HG02588 (cell line): ENCODE results near the gene HNRNPH2.

Source experiments
- ATAC-seq: cut with Tn5 transposase; IDR thresholded peaks from one replicate; pipeline ENCODE4 v1.9.1; 2021; ENCODE audit warnings: mild to moderate bottlenecking, moderate library complexity; ENCODE audit not compliant: unreplicated experiment

Gene HNRNPH2

DNA sequence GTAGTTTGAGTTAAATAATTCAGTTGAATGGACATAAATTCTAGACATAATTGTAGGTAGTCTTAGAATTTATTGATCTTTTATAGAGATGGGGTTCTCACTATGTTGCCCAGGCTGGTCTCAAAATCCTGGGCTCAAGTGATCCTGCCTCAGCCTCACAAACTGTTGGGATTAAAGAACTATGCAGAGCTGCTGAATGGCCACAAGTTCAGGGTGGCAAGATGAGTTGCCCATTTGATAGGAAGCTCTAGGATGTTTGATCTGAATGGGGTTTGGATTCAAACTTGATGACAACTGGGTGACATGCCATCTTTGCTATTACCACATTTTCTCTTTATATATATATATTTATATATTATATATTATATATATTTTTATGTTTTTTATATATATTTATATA, 13.7 kb upstream of the HNRNPH2 start:
- ATAC-seq, result no peak

DNA sequence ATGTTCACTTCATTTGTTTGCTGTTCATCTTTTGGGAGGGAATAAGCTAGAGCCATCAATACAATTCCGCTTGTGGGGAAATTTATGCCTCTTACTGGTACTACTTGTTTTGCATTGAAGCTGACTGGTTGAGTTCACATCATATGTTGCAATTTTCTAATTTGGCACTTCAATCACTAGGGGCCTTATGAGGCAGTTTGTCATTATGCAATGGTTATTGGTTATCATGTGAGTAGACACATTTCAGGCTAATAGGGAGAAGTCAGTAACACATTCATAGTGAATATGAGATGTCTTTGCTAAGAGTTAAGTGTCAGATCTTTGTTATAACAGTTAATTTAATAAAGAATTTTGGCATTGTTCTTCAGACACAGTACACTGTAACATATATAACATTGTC, 12.2 kb upstream of the HNRNPH2 start:
- no peak for ATAC-seq

- ATAC-seq, result no peak
Observed at GRCh38 chrX:101397779-101398178, 10.2 kb upstream of the HNRNPH2 start.

GRCh38 chrX:101398694-101399093, 9.3 kb upstream of the HNRNPH2 start:
- ATAC-seq, result no peak

DNA sequence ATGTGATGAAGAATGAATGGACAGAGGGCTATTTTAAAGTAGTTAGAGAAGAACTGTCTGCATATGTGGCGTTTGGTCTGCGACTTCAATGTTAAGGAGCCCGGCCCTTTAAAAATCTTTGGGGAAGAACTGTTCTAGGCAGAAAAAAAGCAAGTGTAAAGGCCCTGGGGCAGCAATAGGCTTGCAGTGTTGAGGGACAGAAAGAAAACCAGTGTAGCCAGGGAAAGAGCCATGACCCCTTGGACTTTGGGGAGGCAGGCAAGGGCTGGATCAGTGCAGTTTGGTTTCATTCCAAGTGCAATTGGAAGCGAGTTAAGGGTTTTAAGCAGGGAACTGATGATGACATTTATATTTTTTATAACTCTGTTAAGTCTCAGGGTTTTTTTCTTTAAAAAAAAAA, 8.2 kb upstream of the HNRNPH2 start:
- ATAC-seq, result no peak

DNA sequence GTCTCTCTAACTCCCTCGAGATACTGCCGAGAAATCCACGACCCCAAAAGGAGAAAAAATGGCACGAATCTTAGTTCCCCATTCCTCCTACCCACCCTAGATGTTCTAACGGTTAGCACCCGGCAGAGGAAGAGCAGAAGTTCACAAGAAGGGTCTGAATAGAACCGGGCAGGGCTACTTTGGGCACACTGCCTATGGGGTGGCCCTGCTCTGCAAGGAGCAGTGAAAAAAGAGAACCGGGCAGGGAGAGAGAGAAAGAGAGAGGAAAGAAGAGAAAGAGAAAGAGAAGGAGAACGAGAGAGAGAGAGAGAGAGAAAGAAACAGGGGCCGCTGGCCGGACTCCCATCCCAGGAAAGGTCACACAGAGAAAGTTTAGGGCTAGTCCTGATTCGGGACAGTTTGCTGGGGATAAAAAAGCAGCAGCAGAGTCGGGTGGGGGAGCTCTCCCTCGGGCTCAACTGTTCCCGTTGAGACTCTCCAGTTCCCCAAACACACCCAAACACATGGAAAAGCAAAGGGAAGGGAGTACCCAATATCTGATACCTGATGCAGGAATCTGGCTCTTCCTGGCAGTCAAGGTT, 765 bp upstream of the HNRNPH2 start:
- no peak for ATAC-seq

- peak; percentile 28 for ATAC-seq
Observed at GRCh38 chrX:101408532-101408841, 465 bp downstream of the HNRNPH2 start.

- no peak for ATAC-seq
Observed at GRCh38 chrX:101409043-101409442, 1.0 kb downstream of the HNRNPH2 start.

- no peak for ATAC-seq
Observed at GRCh38 chrX:101410461-101410860, 2.4 kb downstream of the HNRNPH2 start.

GRCh38 chrX:101411984-101412383, 4.0 kb downstream of the HNRNPH2 start:
- no peak for ATAC-seq

GRCh38 chrX:101415180-101416145, 7.4 kb downstream of the HNRNPH2 start:
- peak; percentile 66 for ATAC-seq

DNA sequence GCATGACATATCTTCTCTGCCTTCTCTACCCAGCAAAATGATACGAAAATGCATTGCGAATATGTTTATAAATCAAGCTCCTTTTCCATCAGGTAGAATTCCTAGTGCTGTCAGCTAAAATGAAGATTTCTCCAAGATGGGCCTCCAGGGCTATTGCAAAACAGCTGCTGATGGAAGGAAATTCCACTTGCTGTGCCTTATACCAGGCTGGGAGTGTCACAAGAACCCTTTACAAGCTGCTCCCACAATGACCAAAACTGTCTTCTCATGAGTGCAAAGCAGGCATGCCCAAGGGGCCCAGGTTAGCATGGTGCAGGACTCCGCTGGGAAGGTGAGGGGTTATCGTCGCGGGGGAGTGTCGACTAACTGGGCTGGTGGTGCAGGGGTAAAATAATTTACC, 8.7 kb downstream of the HNRNPH2 start:
- ATAC-seq, result no peak

DNA sequence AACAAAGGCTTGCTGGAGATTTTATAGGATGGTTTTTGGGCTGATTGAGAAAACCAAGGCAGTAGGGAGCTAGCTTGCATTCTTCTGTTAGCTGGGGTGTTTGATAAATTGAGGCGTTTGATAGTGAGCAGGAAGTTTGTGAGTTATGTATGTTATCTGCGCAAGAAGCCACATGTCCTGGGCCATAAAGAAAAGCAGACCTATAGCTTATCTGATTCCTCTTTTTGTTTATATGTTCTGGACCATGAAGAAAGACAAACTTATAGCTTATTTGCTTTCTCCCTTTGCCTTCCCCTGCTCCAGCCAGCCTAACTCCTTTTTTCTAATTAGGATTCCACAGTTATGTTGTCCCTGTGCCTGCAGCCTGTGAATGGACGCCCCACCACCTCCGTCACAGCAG, 9.2 kb downstream of the HNRNPH2 start:
- no peak for ATAC-seq

DNA sequence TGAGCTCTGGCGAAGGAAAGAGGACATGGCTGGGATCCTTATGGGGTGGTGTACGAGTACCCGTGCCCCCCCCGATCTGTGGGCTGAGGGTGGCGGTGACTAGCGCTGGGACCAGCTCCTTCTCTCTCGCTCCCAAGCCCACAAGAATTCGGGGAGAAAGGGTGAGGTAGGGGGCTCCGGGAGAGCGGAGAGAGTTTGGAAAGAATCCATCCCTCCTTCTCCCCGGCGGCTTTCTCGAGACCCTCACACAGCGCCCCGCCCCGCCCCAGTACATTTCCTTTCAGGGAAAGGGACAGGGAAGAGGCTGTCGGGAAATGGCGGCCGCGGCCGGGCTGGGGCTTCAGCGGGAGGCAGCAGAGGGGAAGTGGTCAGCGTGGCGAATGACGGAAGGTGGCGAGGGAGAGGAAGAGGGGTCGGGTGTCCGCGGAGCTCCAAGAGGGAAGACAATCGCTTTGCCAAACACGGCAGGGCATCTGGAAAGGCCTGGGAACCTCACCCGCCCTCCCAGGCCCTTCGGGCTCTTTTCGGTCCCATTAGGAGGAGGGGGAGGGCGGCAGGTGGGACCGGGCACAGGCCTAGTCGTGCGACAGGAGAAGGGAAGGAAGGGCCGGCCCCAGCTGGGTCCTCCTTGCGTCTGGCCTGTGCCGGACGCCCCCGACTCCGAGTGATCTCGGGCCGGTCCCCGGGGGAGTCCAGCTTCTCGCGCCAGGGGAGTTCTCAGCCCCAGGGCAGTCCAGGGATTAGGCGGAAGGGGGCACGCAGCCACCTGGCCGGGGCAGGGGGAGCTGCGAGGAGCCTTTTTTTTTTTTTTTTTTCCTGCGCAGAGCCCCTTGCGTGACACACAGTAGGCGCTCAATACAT, 10.2 kb downstream of the HNRNPH2 start:
- peak; percentile 40 for ATAC-seq

DNA sequence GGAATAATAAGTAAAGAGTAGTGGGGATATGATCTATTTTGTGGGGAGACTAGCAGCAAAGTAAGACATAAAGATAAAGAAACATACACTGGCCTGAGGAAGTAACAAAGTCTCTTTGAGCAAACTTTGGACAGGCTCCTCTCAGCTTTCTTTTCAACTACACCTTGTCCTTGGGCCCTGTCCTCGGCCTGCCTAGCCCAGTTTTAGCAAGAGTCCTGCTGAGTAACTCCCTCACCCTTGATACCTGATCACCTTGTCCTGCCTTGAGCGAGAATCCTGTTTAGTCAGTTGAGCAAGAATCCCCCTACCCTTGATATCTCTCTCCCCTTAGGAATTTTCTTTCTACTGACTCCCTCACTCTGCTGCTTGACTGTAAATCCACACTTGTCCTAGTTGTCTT, 11.5 kb downstream of the HNRNPH2 start:
- ATAC-seq, result no peak

DNA sequence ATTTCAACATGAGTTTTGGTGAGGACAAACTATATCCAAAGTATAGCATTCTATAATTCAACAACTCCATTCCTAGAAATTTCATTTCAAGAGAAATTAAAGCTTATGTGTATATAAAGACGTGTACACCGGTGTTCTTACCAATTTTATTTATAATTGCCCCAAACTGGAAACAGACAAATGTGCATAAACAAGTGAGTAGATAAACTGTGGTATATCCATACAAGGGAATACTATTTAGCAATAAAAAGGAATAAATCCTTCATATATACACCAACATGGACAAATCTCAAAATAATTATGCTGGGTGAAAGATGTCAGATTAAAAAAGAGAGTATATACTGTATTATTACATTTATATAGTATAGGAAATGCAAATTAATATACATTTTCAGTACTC, 19.9 kb downstream of the HNRNPH2 start:
- no peak for ATAC-seq

GRCh38 chrX:101429934-101430333, 21.9 kb downstream of the HNRNPH2 start:
- peak; percentile 58 for ATAC-seq

GRCh38 chrX:101430457-101431078, 22.5 kb downstream of the HNRNPH2 start:
- ATAC-seq, result peak; percentile 98

DNA sequence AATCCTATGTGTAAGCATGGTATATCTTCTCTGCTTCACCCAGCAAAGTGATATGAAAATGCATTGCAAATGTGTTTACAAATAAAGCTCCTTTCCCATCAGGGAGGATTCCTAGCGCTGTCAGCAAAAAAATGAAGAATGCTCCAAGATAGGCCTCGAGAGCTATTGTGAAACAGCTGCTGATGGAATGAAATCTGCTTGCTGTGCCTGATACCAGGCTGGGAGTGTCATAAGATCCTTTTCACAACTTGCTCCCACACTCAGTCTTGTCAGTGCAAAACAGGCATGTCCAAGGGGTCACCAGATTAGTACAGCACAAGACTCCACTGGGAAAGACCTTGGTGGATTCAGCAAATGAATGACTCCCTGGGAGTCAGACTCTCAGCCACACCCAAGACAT, 34.1 kb downstream of the HNRNPH2 start:
- no peak for ATAC-seq

DNA sequence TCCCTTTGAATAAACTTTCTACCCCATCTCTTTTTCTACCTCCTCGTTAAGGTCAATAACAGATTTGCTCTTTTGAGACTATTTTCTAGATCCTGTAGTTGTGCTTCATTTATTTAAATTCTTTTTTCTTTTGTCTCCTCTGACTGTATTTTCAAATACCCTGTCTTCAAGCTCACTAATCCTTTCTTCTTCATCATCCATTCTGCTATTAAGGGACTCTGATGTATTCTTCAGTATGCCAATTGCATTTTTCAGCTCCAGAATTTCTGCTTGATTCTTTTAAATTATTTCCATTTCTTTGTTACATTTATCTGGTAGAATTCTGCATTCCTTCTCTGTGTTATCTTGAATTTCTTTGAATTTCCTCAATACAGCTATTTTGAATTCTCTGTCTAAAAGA, 41.3 kb downstream of the HNRNPH2 start:
- no peak for ATAC-seq

- ATAC-seq, result no peak
Observed at GRCh38 chrX:101450085-101450484, 42.1 kb downstream of the HNRNPH2 start.
